ENCODE measurements around the gene TMEM204.

Gene TMEM204

GRCh38 chr16:1565083-1565805 is 31.8 kb downstream of the TMEM204 start:
- H3K27ac ChIP-seq (ENCODE audit: low read length) = no peak overlapping the region
- H3K4me2 ChIP-seq (ENCODE audit: low read length) = no peak overlapping the region
- H3K4me3 ChIP-seq (ENCODE audit: low read length) = no peak overlapping the region
- no peaks in the 10 kb centered on the region for H4K20me1 ChIP-seq (ENCODE audit: insufficient read depth, low read length)
- no peaks in the 10 kb centered on the region for H3K79me2 ChIP-seq (ENCODE audit: low read length)
- no peaks in the 10 kb centered on the region for H3K36me3 ChIP-seq (replicated peaks; ENCODE audit: low read depth, low read length)
- H3K27me3 ChIP-seq (ENCODE audit: low read depth, low read length) = no peaks in the 10 kb centered on the region
- TF ChIP-seq CTCF (IDR thresholded peaks at IDR 0.05; ENCODE audit: low read depth, low read length) = no peak
- no peak for TF ChIP-seq EZH2phosphoT487 (IDR thresholded peaks at IDR 0.05; ENCODE audit: low read depth)
- H3K9ac ChIP-seq (ENCODE audit: low read length) = no peak overlapping the region
- H3K4me1 ChIP-seq (ENCODE audit: low read length) = no peaks in the 10 kb centered on the region
- H3K9me3 ChIP-seq (ENCODE audit: insufficient read depth, low read length) = no peaks in the 10 kb centered on the region
- no peak overlapping the region for H2AFZ ChIP-seq (ENCODE audit: low read depth, low read length)

DNA sequence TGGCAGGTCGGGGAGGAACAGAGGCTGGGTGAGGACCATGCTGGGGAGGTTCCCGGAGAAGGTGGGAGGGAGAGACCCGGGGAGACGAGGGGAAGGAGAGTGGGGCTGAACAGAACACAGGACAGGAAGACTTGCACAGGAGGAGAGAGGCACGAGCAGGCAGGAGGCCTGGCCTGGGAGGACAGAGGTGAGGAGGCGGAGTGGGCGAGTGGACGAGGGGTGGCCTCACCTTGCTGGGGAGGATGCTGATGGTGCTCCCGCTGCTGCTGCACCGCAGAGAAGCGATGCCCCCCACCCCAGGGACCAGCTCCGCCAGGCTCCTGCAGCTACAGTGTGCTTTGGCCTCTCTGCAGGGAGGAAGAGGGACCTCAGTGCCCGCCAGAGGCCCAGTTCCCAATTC is 34.5 kb downstream of the TMEM204 start:
- Histone ChIP-seq H3K9ac (ENCODE audit: low read length) (no peak overlapping the region), H3K36me3 (replicated peaks; ENCODE audit: low read depth, low read length) (no peaks in the 10 kb centered on the region)

GRCh38 chr16:1571012-1571671 is 37.7 kb downstream of the TMEM204 start:
- TF ChIP-seq CTCF (IDR thresholded peaks at IDR 0.05; ENCODE audit: low read depth, low read length) (no peak), EZH2phosphoT487 (IDR thresholded peaks at IDR 0.05; ENCODE audit: low read depth) (no peak)
- Histone ChIP-seq H3K27ac (ENCODE audit: low read length) (no peak overlapping the region), H3K4me1 (ENCODE audit: low read length) (no peaks in the 10 kb centered on the region), H3K36me3 (replicated peaks; ENCODE audit: low read depth, low read length) (no peaks in the 10 kb centered on the region), H3K4me2 (ENCODE audit: low read length) (no peak overlapping the region), H2AFZ (ENCODE audit: low read depth, low read length) (no peak overlapping the region), H3K27me3 (ENCODE audit: low read depth, low read length) (no peaks in the 10 kb centered on the region), H3K9me3 (ENCODE audit: insufficient read depth, low read length) (no peaks in the 10 kb centered on the region), H3K4me3 (ENCODE audit: low read length) (no peak overlapping the region), H3K9ac (ENCODE audit: low read length) (no peak overlapping the region), H4K20me1 (ENCODE audit: insufficient read depth, low read length) (no peaks in the 10 kb centered on the region), H3K79me2 (ENCODE audit: low read length) (no peaks in the 10 kb centered on the region)

More for the DNA sequence above, 34.5 kb downstream of the TMEM204 start:
- H3K27ac ChIP-seq (ENCODE audit: low read length) = no peak overlapping the region
- H3K4me1 ChIP-seq (ENCODE audit: low read length) = no peaks in the 10 kb centered on the region
- H4K20me1 ChIP-seq (ENCODE audit: insufficient read depth, low read length) = no peaks in the 10 kb centered on the region
- no peaks in the 10 kb centered on the region for H3K9me3 ChIP-seq (ENCODE audit: insufficient read depth, low read length)
- H3K79me2 ChIP-seq (ENCODE audit: low read length) = no peaks in the 10 kb centered on the region
- TF ChIP-seq EZH2phosphoT487 (IDR thresholded peaks at IDR 0.05; ENCODE audit: low read depth) (no peak), CTCF (IDR thresholded peaks at IDR 0.05; ENCODE audit: low read depth, low read length) (no peak)
- H3K27me3 ChIP-seq (ENCODE audit: low read depth, low read length) = no peaks in the 10 kb centered on the region
- H2AFZ ChIP-seq (ENCODE audit: low read depth, low read length) = no peak overlapping the region
- no peak overlapping the region for H3K4me2 ChIP-seq (ENCODE audit: low read length)
- no peak overlapping the region for H3K4me3 ChIP-seq (ENCODE audit: low read length)

DNA sequence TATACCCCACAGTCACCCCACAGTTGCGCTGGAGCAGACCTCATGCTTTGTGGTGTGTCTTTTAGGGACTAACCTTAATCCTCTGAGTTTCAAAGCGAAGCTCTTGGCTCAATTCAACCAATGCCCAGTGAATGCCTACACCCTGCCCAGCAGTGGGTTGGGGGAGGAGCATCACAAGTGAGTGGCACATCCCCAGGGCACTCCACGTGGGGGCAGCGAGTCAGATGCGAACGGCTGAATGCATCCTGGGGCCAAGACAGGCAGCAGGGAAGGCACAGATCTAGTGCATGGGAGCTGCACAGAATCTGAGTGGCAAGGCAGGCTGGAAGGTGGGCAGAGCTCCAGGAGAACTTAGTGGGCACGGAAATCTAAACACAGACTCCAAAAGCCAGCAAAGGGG is 39.2 kb downstream of the TMEM204 start:
- H3K9me3 ChIP-seq (ENCODE audit: insufficient read depth, low read length) = no peaks in the 10 kb centered on the region
- H3K4me3 ChIP-seq (ENCODE audit: low read length) = no peak overlapping the region
- H3K27me3 ChIP-seq (ENCODE audit: low read depth, low read length) = no peaks in the 10 kb centered on the region
- H3K27ac ChIP-seq (ENCODE audit: low read length) = no peak overlapping the region
- H3K4me2 ChIP-seq (ENCODE audit: low read length) = no peak overlapping the region
- H3K36me3 ChIP-seq (replicated peaks; ENCODE audit: low read depth, low read length) = no peaks in the 10 kb centered on the region
- H3K4me1 ChIP-seq (ENCODE audit: low read length) = no peaks in the 10 kb centered on the region
- TF ChIP-seq EZH2phosphoT487 (IDR thresholded peaks at IDR 0.05; ENCODE audit: low read depth) (no peak), CTCF (IDR thresholded peaks at IDR 0.05; ENCODE audit: low read depth, low read length) (no peak)
- no peak overlapping the region for H3K9ac ChIP-seq (ENCODE audit: low read length)
- no peak overlapping the region for H2AFZ ChIP-seq (ENCODE audit: low read depth, low read length)
- no peaks in the 10 kb centered on the region for H4K20me1 ChIP-seq (ENCODE audit: insufficient read depth, low read length)
- H3K79me2 ChIP-seq (ENCODE audit: low read length) = no peaks in the 10 kb centered on the region
